ENCODE data around the gene IRF2. TPM values are rescaled to one million over a fixed set of nuclear protein-coding genes. Genes with fewer than 3 reads are reported as not detected.

Gene IRF2
- total RNA-seq, 2 donors from 2014 or later, result 17.3 to 24.6 TPM

- peaks cover 8% of the 10 kb centered on the region for H3K9me3 Mint-ChIP-seq
- peak; percentile 37 for DNase-seq
- 87 to 90% methylated on average over 3 to 11 of the region's 11 CpGs for WGBS, 2 experiments (ENCODE audit: insufficient coverage in 1 of 2, insufficient read length in 1 of 2)
- H3K4me1 Mint-ChIP-seq, result peaks cover 30% of the 10 kb centered on the region
- no peaks in the 10 kb centered on the region for H3K27me3 ChIP-seq (ENCODE audit: control insufficient read depth, insufficient read depth, low read length, poor library complexity, severe bottlenecking)
- H3K27ac ChIP-seq (ENCODE audit: low read depth, low read length), result no peak overlapping the region
- H3K27me3 Mint-ChIP-seq (ENCODE audit: insufficient read depth), result no peaks in the 10 kb centered on the region
- peaks cover 12% of the 10 kb centered on the region for H3K4me1 ChIP-seq (ENCODE audit: control insufficient read depth, insufficient read depth, low read length)
- H3K9ac ChIP-seq (ENCODE audit: extremely low read depth, low read length, poor library complexity, severe bottlenecking), result no peak overlapping the region
- H3K4me3 Mint-ChIP-seq, result no peak overlapping the region
- no peak overlapping the region for H3K27ac Mint-ChIP-seq
- peaks cover 6% of the 10 kb centered on the region for H3K9me3 ChIP-seq (ENCODE audit: control insufficient read depth, low read length)
- H3K36me3 Mint-ChIP-seq (ENCODE audit: low read depth), result no peaks in the 10 kb centered on the region
- H3K36me3 ChIP-seq (ENCODE audit: control insufficient read depth, insufficient read depth, low read length), result no peaks in the 10 kb centered on the region
- H3K4me3 ChIP-seq (ENCODE audit: low read length), result peak overlapping the region; percentile 16
- TF ChIP-seq, protein P1, sequence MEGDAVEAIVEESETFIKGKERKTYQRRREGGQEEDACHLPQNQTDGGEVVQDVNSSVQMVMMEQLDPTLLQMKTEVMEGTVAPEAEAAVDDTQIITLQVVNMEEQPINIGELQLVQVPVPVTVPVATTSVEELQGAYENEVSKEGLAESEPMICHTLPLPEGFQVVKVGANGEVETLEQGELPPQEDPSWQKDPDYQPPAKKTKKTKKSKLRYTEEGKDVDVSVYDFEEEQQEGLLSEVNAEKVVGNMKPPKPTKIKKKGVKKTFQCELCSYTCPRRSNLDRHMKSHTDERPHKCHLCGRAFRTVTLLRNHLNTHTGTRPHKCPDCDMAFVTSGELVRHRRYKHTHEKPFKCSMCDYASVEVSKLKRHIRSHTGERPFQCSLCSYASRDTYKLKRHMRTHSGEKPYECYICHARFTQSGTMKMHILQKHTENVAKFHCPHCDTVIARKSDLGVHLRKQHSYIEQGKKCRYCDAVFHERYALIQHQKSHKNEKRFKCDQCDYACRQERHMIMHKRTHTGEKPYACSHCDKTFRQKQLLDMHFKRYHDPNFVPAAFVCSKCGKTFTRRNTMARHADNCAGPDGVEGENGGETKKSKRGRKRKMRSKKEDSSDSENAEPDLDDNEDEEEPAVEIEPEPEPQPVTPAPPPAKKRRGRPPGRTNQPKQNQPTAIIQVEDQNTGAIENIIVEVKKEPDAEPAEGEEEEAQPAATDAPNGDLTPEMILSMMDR (conservative IDR thresholded peaks at IDR 0.05), result no peak
Observed at GRCh38 chr4:184349283-184350039, 124.9 kb downstream of the IRF2 start.

- no peak overlapping the region for H3K27ac ChIP-seq (ENCODE audit: low read depth, low read length)
Observed at GRCh38 chr4:184348311-184349233, 125.8 kb downstream of the IRF2 start.

More at GRCh38 chr4:184348311-184349233, 125.8 kb downstream of the IRF2 start:
- H3K4me3 Mint-ChIP-seq, result no peak overlapping the region
- Histone ChIP-seq H3K4me3 (ENCODE audit: low read length) (peak overlapping the region; percentile 16), H3K27me3 (ENCODE audit: control insufficient read depth, insufficient read depth, low read length, poor library complexity, severe bottlenecking) (no peaks in the 10 kb centered on the region), H3K9ac (ENCODE audit: extremely low read depth, low read length, poor library complexity, severe bottlenecking) (no peak overlapping the region), H3K9me3 (ENCODE audit: control insufficient read depth, low read length) (peaks cover 6% of the 10 kb centered on the region), H3K4me1 (ENCODE audit: control insufficient read depth, insufficient read depth, low read length) (peaks cover 12% of the 10 kb centered on the region), H3K36me3 (ENCODE audit: control insufficient read depth, insufficient read depth, low read length) (no peaks in the 10 kb centered on the region)
- TF ChIP-seq, protein P1 (conservative IDR thresholded peaks at IDR 0.05), result no peak
- 87 to 92% methylated on average over 8 to 15 of the region's 15 CpGs for WGBS, 2 experiments (ENCODE audit: insufficient coverage in 1 of 2, insufficient read length in 1 of 2)
- DNase-seq, result peak; percentile 55
- no peaks in the 10 kb centered on the region for H3K36me3 Mint-ChIP-seq (ENCODE audit: low read depth)
- peaks cover 8% of the 10 kb centered on the region for H3K9me3 Mint-ChIP-seq
- H3K27ac Mint-ChIP-seq, result peak overlapping the region; percentile 90
- peaks cover 30% of the 10 kb centered on the region for H3K4me1 Mint-ChIP-seq
- no peaks in the 10 kb centered on the region for H3K27me3 Mint-ChIP-seq (ENCODE audit: insufficient read depth)

Data from endodermal cell (in vitro differentiated cells).